ENCODE results near the gene RAMACL. TPM values are rescaled to one million over a fixed set of nuclear protein-coding genes. Genes with fewer than 3 reads are reported as not detected.
A peak's percentile ranks its signal among the peaks of the same experiment; 100 is the strongest.

RAMACL gene
- total RNA-seq, 4 donors from 2014 or later: 1.1 to 1.5 (median 1.1) TPM; not detected in 1

DNA sequence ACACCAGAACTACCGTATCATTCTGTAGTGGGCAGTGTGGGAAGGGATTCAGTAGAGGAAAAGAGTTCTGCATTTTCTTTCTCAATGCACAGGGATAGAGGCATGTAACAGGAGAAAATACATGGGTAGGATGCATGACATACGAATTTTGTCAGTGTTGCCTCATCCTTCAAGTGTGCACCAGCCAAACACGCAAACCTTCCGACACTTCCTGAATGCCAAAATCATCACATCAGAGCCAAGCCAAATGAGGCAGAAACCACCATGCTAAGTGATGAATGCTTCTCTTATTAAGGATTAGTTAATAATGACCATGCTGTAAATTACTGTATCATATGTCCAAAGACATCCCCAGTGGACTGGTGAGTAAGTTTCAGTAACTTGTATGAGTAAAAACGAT is 27.3 kb downstream of the RAMACL start:
- Histone ChIP-seq H3K4me1 (no peaks in the 10 kb centered on the region), H3K36me3 (no peaks in the 10 kb centered on the region), H3K9me3 (no peaks in the 10 kb centered on the region), H3K4me3 (no peak overlapping the region), H3K27ac (no peak overlapping the region), H3K27me3 (no peaks in the 10 kb centered on the region)
- TF ChIP-seq, protein P1, sequence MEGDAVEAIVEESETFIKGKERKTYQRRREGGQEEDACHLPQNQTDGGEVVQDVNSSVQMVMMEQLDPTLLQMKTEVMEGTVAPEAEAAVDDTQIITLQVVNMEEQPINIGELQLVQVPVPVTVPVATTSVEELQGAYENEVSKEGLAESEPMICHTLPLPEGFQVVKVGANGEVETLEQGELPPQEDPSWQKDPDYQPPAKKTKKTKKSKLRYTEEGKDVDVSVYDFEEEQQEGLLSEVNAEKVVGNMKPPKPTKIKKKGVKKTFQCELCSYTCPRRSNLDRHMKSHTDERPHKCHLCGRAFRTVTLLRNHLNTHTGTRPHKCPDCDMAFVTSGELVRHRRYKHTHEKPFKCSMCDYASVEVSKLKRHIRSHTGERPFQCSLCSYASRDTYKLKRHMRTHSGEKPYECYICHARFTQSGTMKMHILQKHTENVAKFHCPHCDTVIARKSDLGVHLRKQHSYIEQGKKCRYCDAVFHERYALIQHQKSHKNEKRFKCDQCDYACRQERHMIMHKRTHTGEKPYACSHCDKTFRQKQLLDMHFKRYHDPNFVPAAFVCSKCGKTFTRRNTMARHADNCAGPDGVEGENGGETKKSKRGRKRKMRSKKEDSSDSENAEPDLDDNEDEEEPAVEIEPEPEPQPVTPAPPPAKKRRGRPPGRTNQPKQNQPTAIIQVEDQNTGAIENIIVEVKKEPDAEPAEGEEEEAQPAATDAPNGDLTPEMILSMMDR (IDR thresholded peaks at IDR 0.05): no peak
- DNase-seq: no peak

DNA sequence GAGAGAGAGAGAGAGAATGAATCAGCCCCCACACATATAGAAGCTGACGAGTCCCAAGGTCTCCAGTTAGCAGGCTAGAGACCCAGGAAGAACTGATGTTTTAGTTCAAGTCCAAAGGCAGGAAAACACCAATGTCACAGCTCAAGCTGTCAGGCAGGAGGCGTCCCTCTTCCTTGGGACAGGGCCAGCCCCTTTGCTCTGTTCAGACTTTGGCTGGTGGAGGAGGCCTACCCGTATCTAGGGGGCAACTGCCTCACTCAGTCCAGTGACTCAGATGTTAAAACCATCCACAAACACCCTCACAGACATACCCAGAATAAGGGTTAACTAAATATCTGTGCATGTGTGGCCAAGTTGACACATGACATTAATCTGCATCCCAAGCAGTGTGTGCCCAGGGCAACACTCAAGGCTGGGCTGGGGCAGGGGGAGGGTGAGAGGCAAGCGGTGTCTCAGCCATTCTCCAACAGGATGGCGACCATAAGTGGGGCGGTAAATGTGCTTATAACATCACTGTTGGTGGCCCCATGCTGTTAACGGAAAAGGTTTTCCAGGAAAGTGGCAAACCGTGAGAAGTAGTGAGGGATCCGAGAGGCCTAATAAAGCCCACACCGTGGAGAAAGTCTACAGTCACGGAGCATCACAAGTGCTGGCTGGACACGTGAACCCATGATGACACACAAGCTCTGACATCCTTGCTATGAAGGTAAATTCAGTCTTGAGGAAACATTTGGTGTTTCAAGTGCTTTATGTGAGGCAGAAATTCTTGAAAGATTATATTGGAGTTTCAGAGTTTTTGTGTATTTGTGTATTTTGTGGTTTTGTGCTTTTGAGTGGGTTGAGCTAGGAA is 28.1 kb downstream of the RAMACL start:
- Histone ChIP-seq H3K4me1 (no peaks in the 10 kb centered on the region), H3K4me3 (no peak overlapping the region), H3K27ac (no peak overlapping the region), H3K27me3 (no peaks in the 10 kb centered on the region), H3K36me3 (no peaks in the 10 kb centered on the region), H3K9me3 (no peaks in the 10 kb centered on the region)
- no peak for DNase-seq
- no peak for TF ChIP-seq POLR2A (IDR thresholded peaks at IDR 0.05)
- TF ChIP-seq, protein P1 (IDR thresholded peaks at IDR 0.05): no peak

DNA sequence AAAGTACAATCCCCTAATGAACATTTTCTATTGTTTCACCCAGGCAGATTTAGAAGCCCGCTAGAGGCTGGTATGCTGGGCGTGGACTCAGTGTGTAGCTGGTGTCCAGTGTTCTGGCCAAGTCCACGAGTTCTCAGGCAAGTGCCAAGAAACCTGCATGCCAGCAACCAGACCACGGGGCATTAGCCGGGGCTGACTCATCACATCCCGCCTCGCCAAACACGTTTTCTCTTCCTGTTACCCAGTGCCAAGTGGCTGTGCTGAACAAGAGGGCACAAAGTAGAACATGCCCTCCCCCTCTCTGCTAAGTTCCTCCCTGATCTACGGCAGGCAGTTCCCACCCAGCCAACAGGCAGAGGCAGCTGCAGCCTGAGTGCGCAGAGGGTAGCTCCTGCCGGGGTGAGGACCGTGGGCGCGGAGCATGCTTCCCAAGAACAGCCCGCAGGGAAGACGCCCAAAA is 29.6 kb downstream of the RAMACL start:
- peak in 2 of 3 donors; percentile 64 to 73 for DNase-seq
- Histone ChIP-seq H3K27ac (peak overlapping the region in 2 of 4 donors; percentile 43 to 45), H3K27me3 (no peaks in the 10 kb centered on the region), H3K9me3 (no peaks in the 10 kb centered on the region), H3K4me1 (no peaks in the 10 kb centered on the region), H3K36me3 (no peaks in the 10 kb centered on the region), H3K4me3 (peak overlapping the region in 1 of 4 donors; percentile 6)
- TF ChIP-seq, protein P1 (IDR thresholded peaks at IDR 0.05): no peak
- TF ChIP-seq POLR2A (IDR thresholded peaks at IDR 0.05): no peak

DNA sequence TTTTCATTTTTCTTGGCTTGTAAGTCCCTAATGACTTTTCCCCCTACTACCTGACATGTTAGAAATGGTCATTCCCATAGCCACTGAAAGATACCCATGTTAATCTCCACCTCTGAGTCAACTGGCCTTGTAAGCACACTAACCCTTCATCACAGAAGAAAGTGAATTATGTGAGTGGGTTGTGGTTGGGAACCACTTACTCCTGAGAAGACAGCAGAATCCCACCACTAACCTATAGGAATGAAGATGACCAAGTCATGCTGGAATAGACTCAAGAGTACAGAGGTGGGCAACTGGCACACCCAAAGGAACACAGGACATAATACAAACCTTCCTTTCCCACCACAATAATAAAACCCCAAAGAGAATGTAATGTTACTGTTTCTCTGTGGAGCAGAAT is 30.1 kb downstream of the RAMACL start:
- no peaks in the 10 kb centered on the region for H3K27me3 ChIP-seq
- H3K27ac ChIP-seq: peak overlapping the region in 2 of 4 donors; percentile 43 to 45
- H3K4me3 ChIP-seq: no peak overlapping the region
- H3K4me1 ChIP-seq: no peaks in the 10 kb centered on the region
- TF ChIP-seq POLR2A (IDR thresholded peaks at IDR 0.05): no peak
- TF ChIP-seq, protein P1 (IDR thresholded peaks at IDR 0.05): no peak
- H3K9me3 ChIP-seq: no peaks in the 10 kb centered on the region
- no peaks in the 10 kb centered on the region for H3K36me3 ChIP-seq
- DNase-seq: no peak

DNA sequence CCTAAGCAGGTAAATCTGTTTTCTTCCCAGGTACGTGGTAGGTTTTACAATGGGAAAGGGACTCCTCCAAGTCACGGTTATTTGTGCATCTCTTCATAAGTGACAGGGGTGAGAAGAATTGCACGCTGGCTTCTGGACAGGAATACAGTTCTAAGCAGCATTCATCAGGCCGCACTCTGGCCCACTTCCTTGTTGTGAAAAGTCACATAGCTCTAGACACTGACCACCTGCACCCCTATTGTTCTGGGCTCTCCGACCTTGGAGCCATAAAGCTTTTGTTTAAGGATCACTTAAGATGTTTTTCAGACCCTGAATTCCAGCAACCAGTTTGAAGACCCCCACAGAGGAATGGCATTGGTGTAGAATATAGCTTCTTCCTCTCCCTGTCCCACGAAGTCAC is 31.4 kb downstream of the RAMACL start:
- H3K36me3 ChIP-seq: no peaks in the 10 kb centered on the region
- TF ChIP-seq, protein P1 (IDR thresholded peaks at IDR 0.05): no peak
- no peak for TF ChIP-seq POLR2A (IDR thresholded peaks at IDR 0.05)
- no peaks in the 10 kb centered on the region for H3K27me3 ChIP-seq
- no peak overlapping the region for H3K4me3 ChIP-seq
- peak overlapping the region in 2 of 4 donors; percentile 29 to 49 for H3K27ac ChIP-seq
- no peak for DNase-seq
- H3K9me3 ChIP-seq: no peaks in the 10 kb centered on the region
- H3K4me1 ChIP-seq: no peaks in the 10 kb centered on the region
